ENCODE data around the gene DDX27. TPM values are rescaled to one million over a fixed set of nuclear protein-coding genes. Genes with fewer than 3 reads are reported as not detected.

Gene DDX27
- total and polyA plus RNA-seq, 9 of the 15 experiments (the other 6 are each of a cell fraction or from before 2014, with no cell fraction given) = 17.9 to 79.3 (median 57.0) TPM

- TF ChIP-seq E2F8 (IDR thresholded peaks at IDR 0.05; ENCODE audit: low read depth, partially characterized antibody) (no peak), ZNF445 (CRISPR knock-in tag; IDR thresholded peaks at IDR 0.05; ENCODE audit: low read depth) (no peak), SMARCC2 (IDR thresholded peaks at IDR 0.05; ENCODE audit: low read depth) (no peak), HMBOX1 (IDR thresholded peaks at IDR 0.05) (peak; percentile 90), TCF15 (CRISPR knock-in tag; IDR thresholded peaks at IDR 0.05) (no peak), MTA3 (IDR thresholded peaks at IDR 0.05; ENCODE audit: borderline replicate concordance) (0 out of 2 replicates have a peak, but pooled peaks have one; percentile 28), ZNF444 (CRISPR knock-in tag; IDR thresholded peaks at IDR 0.05) (no peak), RNF2 (IDR thresholded peaks at IDR 0.05) (no peak), U2AF1 (optimal IDR thresholded peaks at IDR 0.05; ENCODE audit: low read depth, low read length) (no peak), SMAD4 (CRISPR knock-in tag; conservative IDR thresholded peaks at IDR 0.05) (no peak), BRF1 (IDR thresholded peaks at IDR 0.05; ENCODE audit: borderline replicate concordance, extremely low read depth, insufficient read length) (no peak), FOXJ3 (CRISPR knock-in tag; IDR thresholded peaks at IDR 0.05) (peak; percentile 85), CBX3 (IDR thresholded peaks at IDR 0.05; ENCODE audit: borderline replicate concordance in 1 of 2, low read length in 2 of 2) (peak in 1 of 2 experiments; percentile 72; a peak in 2 of 3 replicates), POLR2A (conservative IDR thresholded peaks at IDR 0.05) (peak; percentile 44; the same call in 1 of the 2 replicates), ZSCAN32 (CRISPR knock-in tag; IDR thresholded peaks at IDR 0.05) (no peak), TBL1XR1 (IDR thresholded peaks at IDR 0.05; ENCODE audit: low read length in 2 of 2) (0 out of 4 replicates have a peak, but pooled peaks of 1 of the 2 experiments have one; percentile 54), FOXJ2 (tag; IDR thresholded peaks at IDR 0.05) (peak; percentile 76), SMARCA4 (IDR thresholded peaks at IDR 0.05) (no peak), NCOA6 (IDR thresholded peaks at IDR 0.05) (no peak), HSF4 (CRISPR knock-in tag; IDR thresholded peaks at IDR 0.05; ENCODE audit: borderline replicate concordance) (no peak), PURB (CRISPR knock-in tag; IDR thresholded peaks at IDR 0.05; ENCODE audit: low read depth) (no peak), ZFP1 (CRISPR knock-in tag; IDR thresholded peaks at IDR 0.05) (no peak), MXI1 (IDR thresholded peaks at IDR 0.05; ENCODE audit: low read depth, low read length) (peak; percentile 64; the same call in 1 of the 2 replicates), ZFX (CRISPR knock-in tag; IDR thresholded peaks at IDR 0.05) (no peak), ATF7 (IDR thresholded peaks at IDR 0.05) (peak; percentile 15; the same call in 1 of the 2 replicates), PML (IDR thresholded peaks at IDR 0.05; ENCODE audit: low read length) (peak; percentile 14; the same call in 1 of the 2 replicates), CTBP1 (IDR thresholded peaks at IDR 0.05; ENCODE audit: borderline replicate concordance) (no peak), RUNX1 (IDR thresholded peaks at IDR 0.05; ENCODE audit: low read depth) (no peak)
Measured at GRCh38 chr20:49281059-49281912, 62.1 kb downstream of the DDX27 start (continued).
